ENCODE results near the gene GHR. TPM values are rescaled to one million over a fixed set of nuclear protein-coding genes. Genes with fewer than 3 reads are reported as not detected.

Gene GHR
- total RNA-seq, 1 experiment from 2014 or later: 0.05 TPM

- H3K9me3 ChIP-seq (ENCODE audit: control insufficient read depth, insufficient read depth, low read depth, low read length): no peaks in the 10 kb centered on the region
- no peak overlapping the region for H3K27ac ChIP-seq (ENCODE audit: low read length)
- H3K27me3 ChIP-seq (ENCODE audit: control insufficient read depth, insufficient read depth, low read length): no peaks in the 10 kb centered on the region
- POLR2A ChIA-PET: no interaction called here
- in situ Hi-C loops (cut with HindIII; ENCODE audit: low pct_unique_long_range_greater_than_20kb, low sequenced_read_pairs) (no loop called here), intact Hi-C loops (cut with micrococcal nuclease; ENCODE audit: unreplicated experiment) (no loop called here)
- no peak for TF ChIP-seq REST (IDR thresholded peaks at IDR 0.05; ENCODE audit: insufficient read depth in 1 of 2, low read depth in 2 of 2, low read length in 1 of 2)
- TF ChIP-seq POLR2AphosphoS5 (IDR thresholded peaks at IDR 0.05; ENCODE audit: low read depth, low read length): no peak
- TF ChIP-seq, protein P1, sequence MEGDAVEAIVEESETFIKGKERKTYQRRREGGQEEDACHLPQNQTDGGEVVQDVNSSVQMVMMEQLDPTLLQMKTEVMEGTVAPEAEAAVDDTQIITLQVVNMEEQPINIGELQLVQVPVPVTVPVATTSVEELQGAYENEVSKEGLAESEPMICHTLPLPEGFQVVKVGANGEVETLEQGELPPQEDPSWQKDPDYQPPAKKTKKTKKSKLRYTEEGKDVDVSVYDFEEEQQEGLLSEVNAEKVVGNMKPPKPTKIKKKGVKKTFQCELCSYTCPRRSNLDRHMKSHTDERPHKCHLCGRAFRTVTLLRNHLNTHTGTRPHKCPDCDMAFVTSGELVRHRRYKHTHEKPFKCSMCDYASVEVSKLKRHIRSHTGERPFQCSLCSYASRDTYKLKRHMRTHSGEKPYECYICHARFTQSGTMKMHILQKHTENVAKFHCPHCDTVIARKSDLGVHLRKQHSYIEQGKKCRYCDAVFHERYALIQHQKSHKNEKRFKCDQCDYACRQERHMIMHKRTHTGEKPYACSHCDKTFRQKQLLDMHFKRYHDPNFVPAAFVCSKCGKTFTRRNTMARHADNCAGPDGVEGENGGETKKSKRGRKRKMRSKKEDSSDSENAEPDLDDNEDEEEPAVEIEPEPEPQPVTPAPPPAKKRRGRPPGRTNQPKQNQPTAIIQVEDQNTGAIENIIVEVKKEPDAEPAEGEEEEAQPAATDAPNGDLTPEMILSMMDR (IDR thresholded peaks at IDR 0.05): no peak
- TF ChIP-seq TCF7L2 (IDR thresholded peaks at IDR 0.05; ENCODE audit: low read depth, low read length): no peak
- TF ChIP-seq SIN3A (IDR thresholded peaks at IDR 0.05; ENCODE audit: borderline replicate concordance, insufficient read depth, low read depth, low read length): no peak
- no TSS peak for BruUV-seq (replicated peaks)
- H3K36me3 ChIP-seq (ENCODE audit: control insufficient read depth, insufficient read depth, low read length): no peaks in the 10 kb centered on the region
- CTCF ChIA-PET: no interaction called here
- DNase-seq (ENCODE audit: low read depth, low spot score) (no peak), ATAC-seq (no peak)
- H3K4me3 ChIP-seq (ENCODE audit: low read depth in 2 of 2, low read length in 2 of 2): no peak overlapping the region
- H3K4me1 ChIP-seq (ENCODE audit: control insufficient read depth, insufficient read depth, low read length): no peaks in the 10 kb centered on the region
These were observed 243.6 kb downstream of the GHR start for GRCh38 chr5:42666869-42667268.

DNA sequence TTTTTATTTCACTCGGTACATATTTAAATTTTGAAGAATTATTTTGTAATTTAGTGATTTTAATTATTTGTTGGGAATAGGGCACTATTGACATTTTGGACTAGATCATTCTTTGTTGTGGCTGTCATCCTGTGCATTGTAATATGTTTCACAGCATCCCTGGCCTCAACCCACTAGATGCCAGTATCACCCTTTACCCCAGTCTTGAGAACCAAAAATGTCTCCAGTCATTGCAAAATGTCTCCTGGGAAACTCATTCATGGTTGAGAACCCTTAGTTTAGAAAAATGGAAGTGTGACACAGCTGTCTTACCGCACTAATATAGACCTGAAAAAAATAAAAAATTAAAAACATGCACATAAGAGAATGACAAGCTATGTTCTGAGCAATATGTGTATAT, 245.0 kb downstream of the GHR start:
- H3K27ac ChIP-seq (ENCODE audit: low read length): no peak overlapping the region
- H3K27me3 ChIP-seq (ENCODE audit: control insufficient read depth, insufficient read depth, low read length): no peaks in the 10 kb centered on the region
- no TSS peak for BruUV-seq (replicated peaks)
- H3K36me3 ChIP-seq (ENCODE audit: control insufficient read depth, insufficient read depth, low read length): no peaks in the 10 kb centered on the region
- TF ChIP-seq SIN3A (IDR thresholded peaks at IDR 0.05; ENCODE audit: borderline replicate concordance, insufficient read depth, low read depth, low read length) (no peak), POLR2AphosphoS5 (IDR thresholded peaks at IDR 0.05; ENCODE audit: low read depth, low read length) (no peak), TCF7L2 (IDR thresholded peaks at IDR 0.05; ENCODE audit: low read depth, low read length) (no peak), REST (IDR thresholded peaks at IDR 0.05; ENCODE audit: insufficient read depth in 1 of 2, low read depth in 2 of 2, low read length in 1 of 2) (no peak)
- TF ChIP-seq, protein P1 (IDR thresholded peaks at IDR 0.05): no peak
- in situ Hi-C loops (cut with HindIII; ENCODE audit: low pct_unique_long_range_greater_than_20kb, low sequenced_read_pairs) (no loop called here), intact Hi-C loops (cut with micrococcal nuclease; ENCODE audit: unreplicated experiment) (no loop called here)
- ChIA-PET POLR2A (no interaction called here), CTCF (no interaction called here)
- no peaks in the 10 kb centered on the region for H3K9me3 ChIP-seq (ENCODE audit: control insufficient read depth, insufficient read depth, low read depth, low read length)
- no peaks in the 10 kb centered on the region for H3K4me1 ChIP-seq (ENCODE audit: control insufficient read depth, insufficient read depth, low read length)
- ATAC-seq (no peak), DNase-seq (ENCODE audit: low read depth, low spot score) (no peak)
- no peak overlapping the region for H3K4me3 ChIP-seq (ENCODE audit: low read depth in 2 of 2, low read length in 2 of 2)

All from Panc1 (cell line).